ENCODE data around the gene EDIL3.

The EDIL3 gene

DNA sequence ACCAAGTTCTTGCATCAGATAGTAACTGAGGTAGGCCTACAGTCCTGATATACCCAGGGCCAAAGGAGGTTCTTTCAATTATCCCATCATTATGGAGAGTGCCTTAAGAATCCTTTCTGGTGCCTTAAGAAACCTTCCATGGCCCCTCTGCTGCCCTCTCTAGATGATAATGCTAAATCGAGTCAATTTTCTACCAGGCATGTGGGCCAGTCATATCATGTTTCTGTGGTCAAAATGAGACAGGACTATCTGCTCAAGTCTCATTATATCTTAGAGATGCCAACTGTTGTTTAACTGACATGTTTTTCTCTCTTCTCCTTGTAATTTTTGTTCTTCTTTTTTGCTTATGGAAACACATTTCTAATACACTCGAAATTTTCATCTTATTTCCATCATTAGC lies 127.6 kb downstream of the EDIL3 start:
- no peak for DNase-seq

DNA sequence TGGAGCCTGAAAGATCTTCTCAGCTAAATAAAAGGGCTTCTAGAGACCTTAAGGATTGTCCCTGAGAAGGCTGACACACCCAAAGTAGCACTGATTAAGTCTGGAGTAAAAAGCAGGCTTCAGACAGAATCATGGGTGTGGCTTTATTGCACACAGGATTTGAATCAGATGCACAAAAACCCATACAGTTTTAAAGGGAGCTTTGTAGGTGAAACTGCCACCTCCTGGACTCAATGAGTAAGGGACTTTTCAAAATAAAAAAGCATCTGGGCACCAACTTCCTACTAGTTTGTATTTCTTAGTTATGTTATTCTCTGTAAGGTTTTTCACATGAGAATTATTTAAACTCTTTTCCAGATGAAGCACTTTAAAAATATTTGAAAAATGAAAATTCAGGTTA lies 129.4 kb downstream of the EDIL3 start:
- DNase-seq, result no peak

DNA sequence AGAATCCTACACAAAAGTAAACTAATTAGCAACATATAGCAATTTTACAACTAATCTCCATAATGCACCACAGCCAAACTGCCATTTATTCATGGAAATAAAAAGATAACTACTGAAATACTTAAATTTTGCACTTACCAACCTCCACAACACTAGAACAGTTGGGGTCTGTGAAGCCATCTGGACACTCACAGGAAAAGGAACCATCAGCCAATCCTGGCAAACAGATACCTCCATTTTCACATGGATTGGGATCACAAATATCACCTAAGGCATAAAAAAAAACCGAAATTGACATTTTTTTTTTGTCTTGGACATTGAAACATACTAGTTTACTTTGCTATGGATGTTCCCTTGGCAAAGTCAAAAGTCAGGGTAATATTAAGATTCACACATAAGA lies 130.7 kb downstream of the EDIL3 start:
- DNase-seq, result no peak

DNA sequence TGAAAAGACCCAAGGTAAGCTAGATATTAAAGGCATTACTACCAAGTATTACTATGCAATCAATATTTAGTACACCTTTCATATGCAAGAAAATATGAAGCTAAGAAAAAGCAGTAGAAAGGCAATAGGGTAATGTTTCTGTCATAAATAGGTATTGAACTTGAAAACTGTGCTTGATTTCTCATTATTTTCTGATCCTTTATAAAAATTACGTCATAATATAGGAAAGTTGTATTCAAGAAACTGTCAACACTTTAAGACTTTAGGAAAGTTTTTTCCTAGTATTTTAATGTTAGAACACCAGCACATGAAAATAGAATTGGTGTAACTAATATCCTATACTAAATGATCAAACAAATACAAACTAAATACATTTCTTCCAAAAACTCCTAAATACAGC lies 133.2 kb downstream of the EDIL3 start:
- DNase-seq, result no peak

- no peak for DNase-seq
These were observed 134.6 kb downstream of the EDIL3 start for GRCh38 chr5:84249918-84250630.

DNA sequence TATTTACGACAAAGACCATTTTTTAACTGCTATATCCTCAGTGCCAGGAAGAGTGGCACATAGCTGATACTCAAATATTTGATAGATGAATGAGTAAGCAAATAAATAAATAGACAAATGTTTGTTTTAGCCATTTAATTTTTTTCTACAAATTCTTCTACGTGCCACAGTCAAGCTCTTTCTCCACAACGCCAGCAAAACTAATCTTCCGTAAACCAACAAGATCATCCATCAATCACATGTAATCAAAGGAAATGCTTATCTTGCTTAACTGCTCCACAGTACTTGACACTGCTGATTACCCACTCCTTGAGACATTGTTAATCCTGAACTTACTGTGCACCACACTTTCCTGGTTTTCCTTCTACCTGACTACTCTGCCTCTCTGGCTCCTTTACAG lies 136.7 kb downstream of the EDIL3 start:
- DNase-seq, result no peak

- DNase-seq, result no peak
These were observed 142.4 kb downstream of the EDIL3 start for GRCh38 chr5:84242286-84242685.

- no peak for DNase-seq
These were observed 145.2 kb downstream of the EDIL3 start for GRCh38 chr5:84239494-84239893.

DNA sequence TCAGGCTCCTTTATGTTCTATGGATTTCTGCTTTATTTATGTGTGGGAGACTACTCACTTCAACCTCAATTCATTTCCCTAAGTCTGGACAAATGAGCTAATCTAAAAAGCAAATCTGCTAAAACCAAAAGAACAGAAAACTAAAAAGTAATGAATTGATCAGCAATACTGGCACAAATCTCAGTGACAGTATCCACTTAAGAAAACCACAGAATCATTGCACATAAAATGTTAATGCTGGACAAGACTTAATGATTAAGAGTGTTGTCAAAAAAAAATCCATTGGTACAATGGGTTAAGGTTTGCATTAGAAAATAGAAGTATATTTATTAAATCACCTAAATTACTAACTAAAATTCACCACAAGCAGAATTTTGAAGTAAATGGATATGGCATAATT lies 147.6 kb downstream of the EDIL3 start:
- DNase-seq, result no peak

GRCh38 chr5:84231433-84231832 lies 153.2 kb downstream of the EDIL3 start:
- no peak for DNase-seq

DNA sequence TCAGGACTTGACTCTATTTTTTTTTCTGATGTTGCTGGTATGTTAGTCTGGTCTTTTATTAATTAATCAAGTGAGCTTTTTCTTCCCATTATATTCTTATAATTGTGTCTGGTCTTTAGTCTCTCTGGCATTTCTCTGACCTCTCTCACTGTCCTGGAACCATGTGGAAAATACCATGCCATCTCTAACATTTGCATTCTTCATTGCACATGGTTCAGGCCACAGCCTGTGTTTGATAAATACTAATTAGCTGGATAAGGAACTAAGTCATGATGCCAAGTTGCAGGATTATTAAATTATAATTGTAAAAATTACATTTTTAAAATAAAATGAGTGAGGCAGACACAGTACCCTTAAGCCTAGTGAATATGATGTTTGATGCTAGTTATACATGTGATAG lies 155.6 kb downstream of the EDIL3 start:
- no peak for DNase-seq

DNA sequence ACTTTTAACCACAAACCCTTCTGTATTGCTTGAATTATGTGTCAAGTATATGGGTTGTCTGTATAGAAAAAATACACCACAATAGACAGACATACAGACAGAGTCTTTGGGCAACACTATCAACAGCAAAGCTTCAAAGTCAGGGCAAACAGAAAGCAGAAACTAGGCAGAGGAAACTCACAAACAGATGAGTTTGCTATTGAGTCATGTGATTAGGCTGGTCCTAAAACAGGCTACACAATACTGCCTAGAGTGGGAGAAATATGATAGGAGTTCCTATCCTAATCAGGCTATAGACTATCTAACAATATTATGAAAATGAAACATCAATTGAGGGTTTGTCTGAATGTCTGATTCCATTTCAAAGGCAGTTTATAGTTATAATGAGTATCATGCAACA lies 156.4 kb downstream of the EDIL3 start:
- DNase-seq, result no peak

DNA sequence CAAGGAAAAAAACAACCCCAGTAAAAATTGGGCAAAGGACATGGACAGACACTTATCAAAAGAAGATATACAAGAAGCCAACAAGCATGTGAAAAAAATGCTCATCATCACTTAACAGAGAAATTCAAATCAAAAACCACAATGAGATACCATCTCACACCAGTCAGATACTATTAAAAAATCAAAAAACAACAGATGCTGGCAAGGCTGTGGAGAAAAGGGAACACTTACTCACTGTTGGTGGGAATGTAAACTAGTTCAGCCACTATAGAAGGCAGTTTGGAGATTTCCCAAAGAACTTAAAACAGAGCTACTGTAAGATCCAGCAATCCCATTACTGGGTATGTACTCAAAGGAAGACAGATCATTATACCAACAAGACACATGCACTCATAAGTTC lies 157.4 kb downstream of the EDIL3 start:
- DNase-seq, result no peak

DNA sequence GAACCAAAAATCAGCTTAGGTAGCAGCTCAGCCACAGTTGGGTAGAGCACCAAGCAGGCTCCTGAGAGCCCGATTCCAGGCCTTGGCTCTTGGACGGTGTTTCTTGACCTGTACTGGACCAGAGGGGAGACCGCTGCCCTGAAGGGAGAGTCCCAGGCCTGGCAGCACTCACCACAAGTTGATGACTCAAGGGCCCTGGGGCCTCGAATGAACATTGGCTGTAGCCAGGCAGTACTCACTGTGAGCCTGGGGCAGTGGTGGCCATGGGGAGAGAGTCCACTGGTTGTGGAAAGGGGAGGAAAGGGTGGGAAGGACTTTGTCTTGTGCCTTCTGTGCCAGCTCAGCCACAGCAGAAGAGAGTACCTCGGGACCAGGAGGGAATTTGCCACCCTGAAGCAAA lies 166.1 kb downstream of the EDIL3 start:
- DNase-seq, result no peak

DNA sequence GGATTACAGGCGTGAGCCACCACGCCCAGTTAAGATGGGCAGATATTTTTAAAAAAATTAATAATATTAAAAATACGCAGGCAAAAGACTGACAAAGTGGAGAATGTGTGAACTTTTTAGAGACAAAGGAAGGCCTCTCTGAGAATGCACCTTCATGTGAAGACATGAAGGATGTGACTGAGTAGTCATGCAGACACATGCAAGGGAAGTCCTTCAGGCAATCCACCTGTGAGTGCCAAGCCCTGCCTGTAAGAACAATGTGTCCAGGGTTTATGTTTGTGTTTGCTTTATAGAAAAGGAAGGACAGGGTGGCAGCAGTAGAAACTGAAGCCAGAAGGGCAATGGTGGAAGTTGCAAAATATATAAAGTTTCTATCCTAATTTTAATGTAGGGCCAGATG lies 169.2 kb downstream of the EDIL3 start:
- DNase-seq, result no peak

- no peak for DNase-seq
These were observed 170.8 kb downstream of the EDIL3 start for GRCh38 chr5:84213861-84214260.

DNA sequence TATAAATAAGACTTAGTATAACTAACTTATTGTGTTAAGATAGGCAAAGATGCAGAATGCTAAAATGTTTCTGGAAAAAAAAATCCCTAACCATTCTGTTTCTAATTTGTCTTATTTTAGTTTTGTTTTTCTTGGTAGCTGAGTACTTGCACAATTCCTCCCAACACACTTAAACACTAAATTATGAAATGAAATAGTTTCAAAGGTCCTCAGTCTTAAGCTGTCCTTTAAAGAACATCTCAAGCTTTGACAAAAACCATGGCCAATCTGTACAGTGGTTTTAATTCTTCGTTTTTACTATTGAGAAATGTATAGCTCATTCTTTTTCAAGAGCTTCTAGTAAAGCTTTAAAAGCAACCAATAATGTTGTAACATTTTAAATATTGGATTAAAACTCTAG lies 171.5 kb downstream of the EDIL3 start:
- DNase-seq, result no peak

DNA sequence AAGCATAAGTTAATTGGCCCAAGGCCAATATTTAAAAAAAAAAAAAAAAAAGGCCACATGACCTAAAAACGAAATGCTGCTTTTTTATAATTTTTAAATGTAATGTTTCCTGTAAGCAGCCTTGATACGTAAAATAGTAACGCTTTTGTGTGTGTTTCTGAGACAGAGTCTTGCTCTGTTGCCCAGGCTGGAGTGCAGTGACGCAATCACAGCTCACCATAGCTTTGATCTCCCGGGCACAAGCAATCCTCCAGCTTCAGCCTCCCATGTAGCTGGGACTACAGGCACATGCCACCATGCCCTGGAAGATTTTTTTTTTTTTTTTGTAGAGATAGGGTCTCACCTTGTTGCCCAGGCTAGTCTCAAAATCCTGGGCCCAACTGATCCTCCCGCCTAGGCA lies 179.9 kb downstream of the EDIL3 start:
- DNase-seq, result no peak

GRCh38 chr5:84202136-84202535 lies 182.5 kb downstream of the EDIL3 start:
- DNase-seq, result no peak

DNA sequence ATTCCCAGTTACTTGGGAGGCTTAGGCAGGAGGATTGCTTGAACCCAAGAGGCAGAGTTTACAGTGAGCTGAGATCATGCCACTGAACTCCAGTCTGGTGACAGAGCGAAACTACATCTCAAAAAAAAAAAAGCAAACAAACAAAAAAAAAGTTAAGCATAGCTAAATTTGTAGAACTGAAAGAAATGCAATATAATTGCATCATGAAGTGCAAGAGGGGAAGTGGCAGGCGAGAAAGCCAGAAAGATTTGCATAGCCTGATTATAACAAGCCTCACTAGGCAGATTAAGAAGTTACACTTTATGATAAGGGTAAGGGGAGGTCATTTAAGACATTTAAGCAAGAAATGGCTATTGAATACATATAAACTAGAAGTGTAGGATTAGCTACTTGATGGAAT lies 187.1 kb downstream of the EDIL3 start:
- no peak for DNase-seq

GRCh38 chr5:84191281-84191680 lies 193.4 kb downstream of the EDIL3 start:
- DNase-seq, result no peak

DNA sequence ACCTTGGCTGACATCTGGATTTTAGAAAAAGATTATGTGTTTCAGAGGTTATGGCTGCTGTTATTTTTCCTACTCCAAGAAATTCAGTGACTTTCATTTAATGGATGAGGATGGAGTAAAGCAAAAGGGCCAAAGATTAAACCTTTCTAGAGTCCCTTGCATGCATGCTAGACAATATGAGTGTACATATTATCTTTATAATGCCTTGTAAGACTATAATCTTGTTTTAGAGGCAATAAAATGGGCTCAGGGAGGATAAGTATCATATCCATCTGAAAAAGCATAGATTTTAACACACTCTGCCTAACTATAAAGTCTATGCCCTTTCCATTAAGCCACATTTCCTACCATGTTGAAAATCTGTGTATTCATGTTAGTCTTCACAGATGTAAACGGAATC lies 199.8 kb downstream of the EDIL3 start:
- DNase-seq, result no peak

- no peak for DNase-seq
These were observed 203.6 kb downstream of the EDIL3 start for GRCh38 chr5:84181093-84181492.

DNA sequence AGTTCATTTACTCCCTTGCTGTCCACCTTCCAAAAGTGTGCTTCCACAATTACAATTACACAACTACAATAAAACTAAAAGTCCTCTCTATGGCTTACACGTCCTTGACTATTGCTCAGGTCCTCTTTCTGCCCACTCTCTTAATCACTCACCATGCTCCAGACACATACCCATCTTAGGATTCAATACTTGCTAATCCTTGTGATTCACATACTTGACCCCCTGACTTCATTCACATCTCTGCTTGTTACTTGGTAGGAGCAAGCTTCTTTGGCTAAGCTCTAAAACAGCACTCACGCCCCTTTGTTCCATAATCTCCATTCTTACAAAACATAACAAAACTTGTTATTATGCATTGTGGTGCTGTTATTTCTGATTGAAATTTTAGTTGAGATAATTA lies 215.8 kb downstream of the EDIL3 start:
- no peak for DNase-seq

GRCh38 chr5:84163671-84164070 lies 221.0 kb downstream of the EDIL3 start:
- DNase-seq, result no peak

DNA sequence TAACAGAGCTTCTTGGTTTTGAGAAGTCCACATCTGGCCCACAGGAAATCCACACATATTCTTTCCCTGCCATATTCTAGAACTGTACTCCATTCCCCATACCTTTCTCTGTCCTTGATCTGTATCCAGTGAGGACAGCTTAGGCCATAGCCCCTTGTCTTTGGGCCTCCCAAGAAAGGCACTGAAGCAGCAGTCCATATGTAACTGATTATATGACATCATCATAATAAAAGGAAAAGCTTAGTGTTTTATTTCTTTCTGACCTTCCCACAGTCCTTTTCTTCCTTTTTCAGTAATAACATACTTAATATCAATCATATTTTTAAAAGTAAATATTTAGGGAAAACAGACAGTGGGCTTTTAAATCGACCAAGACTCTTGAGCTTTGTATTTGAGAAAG lies 222.0 kb downstream of the EDIL3 start:
- no peak for DNase-seq

All from T-helper 2 cell (primary cell).